Naive thymus-derived CD4-positive, alpha-beta T cell (primary cell): ENCODE results near the gene BEST4. TPM values are rescaled to one million over a fixed set of nuclear protein-coding genes. Genes with fewer than 3 reads are reported as not detected.
A peak's percentile ranks its signal among the peaks of the same experiment; 100 is the strongest.
"Not testable (repeated sequence)": the region's sequence is repeated elsewhere in the genome, so short reads cannot be mapped to it uniquely, and the experiment has no call there.

Experiments used
- ATAC-seq: fragments of 150-1000 bp; cut with Tn5 transposase; 2 replicates; pipeline ENCODE4 v1.10.0; 2021; ENCODE audit warnings: mild to moderate bottlenecking, moderate library complexity
- CTCF ChIA-PET: fragments of 350-600 bp; sonication (Branson Sonifier 250); formaldehyde crosslinking; loops from one replicate; lab custom pipeline; 2021; ENCODE audit warnings: antibody characterized with exemption; lab: Charles Lee
- POLR2A ChIA-PET: fragments of 350-600 bp; sonication (Branson Sonifier 250); formaldehyde crosslinking; loops from one replicate; lab custom pipeline; 2021; ENCODE audit warnings: antibody characterized with exemption, inconsistent platforms; lab: Charles Lee
- DNase-seq, 9 donors: peaks; one replicate each; pipeline versions ENCODE4 v3.0.0 to v3.0.0-alpha.2; 2020 to 2022; ENCODE audit warnings: mixed read lengths in 1 of 9
- H3K27ac ChIP-seq: one replicate; pipeline ENCODE4 v1.7.0; 2013; ENCODE audit warnings: mild to moderate bottlenecking, low read depth, low read length, moderate library complexity
- H3K27me3 ChIP-seq, 2 donors: one replicate each; pipeline ENCODE4 v1.7.0; 2013; ENCODE audit warnings: low read length in 2 of 2, mild to moderate bottlenecking in 2 of 2, moderate library complexity in 2 of 2; ENCODE audit not compliant: control insufficient read depth in 2 of 2, insufficient read depth in 2 of 2
- H3K36me3 ChIP-seq, 3 experiments: 1 replicate in 2 of 3; 2 replicates in 1 of 3; pipeline ENCODE4 v1.7.0; 2013; ENCODE audit warnings: low read length in 3 of 3, mild to moderate bottlenecking in 3 of 3, moderate library complexity in 1 of 3; ENCODE audit not compliant: insufficient read depth in 3 of 3, control insufficient read depth in 2 of 3
- H3K4me1 ChIP-seq, 2 donors: one replicate each; pipeline ENCODE4 v1.7.0; 2013; ENCODE audit warnings: low read length in 2 of 2, mild to moderate bottlenecking in 2 of 2, moderate library complexity in 1 of 2; ENCODE audit not compliant: control insufficient read depth in 2 of 2, insufficient read depth in 2 of 2
- H3K4me3 ChIP-seq: 2 replicates; pipeline ENCODE4 v1.7.0; 2013; ENCODE audit warnings: mild to moderate bottlenecking, low read length
- H3K9me3 ChIP-seq, 3 experiments: 1 replicate in 2 of 3; 2 replicates in 1 of 3; pipeline ENCODE4 v1.7.0; 2013; ENCODE audit warnings: low read length in 3 of 3; ENCODE audit not compliant: control insufficient read depth in 2 of 3
- H3K27ac Mint-ChIP-seq, 9 donors: one replicate each; pipeline ENCODE4 v1.8.0; 2020 to 2022; ENCODE audit warnings: mixed read lengths in 9 of 9, mild to moderate bottlenecking in 8 of 9, moderate library complexity in 5 of 9, inconsistent platforms in 2 of 9
- H3K27me3 Mint-ChIP-seq, 5 donors: one replicate each; pipeline ENCODE4 v1.8.0; 2021 to 2022; ENCODE audit warnings: mixed read lengths in 5 of 5, mild to moderate bottlenecking in 1 of 5
- H3K36me3 Mint-ChIP-seq, 5 donors: one replicate each; pipeline ENCODE4 v1.8.0; 2020 to 2022; ENCODE audit warnings: mixed read lengths in 5 of 5, mild to moderate bottlenecking in 3 of 5, inconsistent platforms in 1 of 5
- H3K4me1 Mint-ChIP-seq, 7 donors: one replicate each; pipeline ENCODE4 v1.8.0; 2020 to 2022; ENCODE audit warnings: mixed read lengths in 7 of 7, mild to moderate bottlenecking in 3 of 7, inconsistent platforms in 1 of 7
- H3K4me3 Mint-ChIP-seq, 10 donors: one replicate each; pipeline ENCODE4 v1.8.0; 2020 to 2022; ENCODE audit warnings: mild to moderate bottlenecking in 10 of 10, mixed read lengths in 10 of 10, moderate library complexity in 6 of 10, inconsistent platforms in 2 of 10
- H3K9me3 Mint-ChIP-seq, 11 donors: one replicate each; pipeline ENCODE4 v1.8.0; 2020 to 2022; ENCODE audit warnings: mixed read lengths in 11 of 11, mild to moderate bottlenecking in 4 of 11, inconsistent platforms in 1 of 11, moderate library complexity in 1 of 11
- intact Hi-C, 2 donors: fragments of 100-400 bp; cut with micrococcal nuclease; formaldehyde crosslinking; loops; one replicate each; pipeline ENCODE4 v1.15.1; 2023
- polyA plus RNA-seq, 2 donors: library from polyadenylated mRNA; unstranded; fragments of 300-500 nt; fragmentation: Illumina TruSeq; gene quantifications; one replicate each; pipeline ENCODE4 v1.2.3, GENCODE V29; 2021
- total RNA-seq, 6 experiments: library from RNA in 5 of 6; stranded (reverse) in 5 of 6; gene quantifications; 1 replicate in 5 of 6; 2 replicates in 1 of 6; pipeline ENCODE4 v1.2.3 and lab custom pipeline; 2021 to 2026

BEST4 gene
- total and polyA plus RNA-seq, 7 experiments from 2014 or later, result 0.72 to 1.4 (median 0.95) TPM; not detected in 1

GRCh38 chr1:44743211-44743610, 44.8 kb downstream of the BEST4 start:
- no peaks in the 10 kb centered on the region for H3K36me3 ChIP-seq
- no peak overlapping the region for H3K27ac ChIP-seq
- no peak for DNase-seq
- H3K4me1 ChIP-seq, result peaks cover 5 to 7% of the 10 kb centered on the region in 2 donors
- ATAC-seq, result no peak
- intact Hi-C loops, result no loop called here
- Mint-ChIP-seq H3K27me3 (no peaks in the 10 kb centered on the region), H3K9me3 (no peaks in the 10 kb centered on the region), H3K4me3 (peak overlapping the region in 1 of 10 donors; percentile 33), H3K27ac (peak overlapping the region in 1 of 9 donors; percentile 44), H3K36me3 (peaks cover 0 to 14% (median 0%) of the 10 kb centered on the region in 5 donors), H3K4me1 (peaks cover 7 to 49% (median 22%) of the 10 kb centered on the region in 7 donors)
- H3K9me3 ChIP-seq, result no peaks in the 10 kb centered on the region
- no peaks in the 10 kb centered on the region for H3K27me3 ChIP-seq
- H3K4me3 ChIP-seq, result no peak overlapping the region
- ChIA-PET POLR2A (interaction anchor here (0.7 to 1.8 kb wide), 3 partner anchors 10 to 32 kb away, joined by 4 to 5 read pairs (median 4); partner anchors contain the start of gene RPS8), CTCF (interaction anchor here (1.0 to 2.8 kb wide), 2 partner anchors 12 to 42 kb away, joined by 4 to 9 read pairs; partner anchors contain the start of gene RNU5D-1)

DNA sequence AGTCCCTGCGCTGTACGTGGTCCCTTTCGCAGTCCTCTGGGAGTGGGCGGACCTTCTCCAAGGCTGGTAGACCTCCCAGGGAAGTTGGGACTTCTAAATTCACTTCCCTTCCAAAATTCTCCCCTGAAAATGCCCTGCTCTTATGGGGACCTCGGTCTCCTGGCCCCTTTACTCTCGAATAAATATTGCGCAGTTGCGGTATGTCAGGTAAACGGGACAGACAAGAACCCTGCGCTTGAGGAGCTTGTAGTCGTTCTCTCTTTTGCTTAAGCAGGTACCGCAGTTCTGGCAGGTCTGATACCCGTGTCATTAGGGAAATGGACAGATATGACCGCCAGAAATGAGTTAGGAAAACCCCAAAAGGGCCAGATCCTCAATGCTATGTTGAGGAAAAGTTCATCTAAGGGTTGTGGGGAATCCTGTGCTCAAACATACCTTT, 47.8 kb downstream of the BEST4 start:
- ATAC-seq, result no peak
- intact Hi-C loops, result no loop called here

GRCh38 chr1:44739307-44740178, 48.4 kb downstream of the BEST4 start, which contains the start of gene KIF2C:
Gene KIF2C (plus strand): TSS chr1:44739837. CDS start chr1:44739933, 96 bp downstream.
- Histone ChIP-seq H3K27ac (peak within 1 kb of the TSS; percentile 84), H3K4me1 (peaks cover 5 to 7% of the 10 kb centered on the region in 2 donors), H3K36me3 (no peaks in the 10 kb centered on the region), H3K9me3 (no peaks in the 10 kb centered on the region), H3K4me3 (peak within 1 kb of the TSS; percentile 79), H3K27me3 (no peaks in the 10 kb centered on the region)
- ChIA-PET POLR2A (interaction anchor here (0.6 to 1.6 kb wide), 7 partner anchors 18 to 1144 kb away, joined by 3 to 6 read pairs (median 4); partner anchors contain the start of genes PRDX1 and RPS8), CTCF (no interaction called here)
- Mint-ChIP-seq H3K9me3 (no peaks in the 10 kb centered on the region), H3K27ac (peak within 1 kb of the TSS; percentile 86 to 97 (median 95)), H3K4me3 (peak within 1 kb of the TSS; percentile 84 to 99 (median 94)), H3K4me1 (peaks cover 9 to 39% (median 19%) of the 10 kb centered on the region in 7 donors), H3K36me3 (peaks cover 0 to 6% (median 0%) of the 10 kb centered on the region in 5 donors), H3K27me3 (no peaks in the 10 kb centered on the region)
- intact Hi-C loops, result loop anchor here (1.0 to 5.0 kb wide), 15 partner anchors 8 to 948 kb away; partner anchors contain the start of genes MUTYH (in 2 of the 2), RNU5D-1 (in 2 of the 2), RPS8 (in 2 of the 2) and TOE1 (in 2 of the 2)
- ATAC-seq (peak; percentile 100), DNase-seq (peak; percentile 87 to 96 (median 94))

More for the DNA sequence above, 47.8 kb downstream of the BEST4 start:
- H3K9me3 Mint-ChIP-seq, result no peaks in the 10 kb centered on the region
- ChIA-PET CTCF (no interaction called here), POLR2A (interaction anchor here (0.7 to 1.5 kb wide), 5 partner anchors 8 to 689 kb away, joined by 3 to 7 read pairs (median 4); partner anchors contain the start of gene RPS8)
- H3K4me3 Mint-ChIP-seq, result peak overlapping the region; percentile 84 to 99 (median 94)
- no peaks in the 10 kb centered on the region for H3K9me3 ChIP-seq
- peaks cover 9 to 42% (median 19%) of the 10 kb centered on the region in 7 donors for H3K4me1 Mint-ChIP-seq
- no peaks in the 10 kb centered on the region for H3K27me3 ChIP-seq
- peak overlapping the region; percentile 79 for H3K4me3 ChIP-seq
- DNase-seq, result no peak
- no peaks in the 10 kb centered on the region for H3K27me3 Mint-ChIP-seq
- peaks cover 5 to 7% of the 10 kb centered on the region in 2 donors for H3K4me1 ChIP-seq
- H3K27ac ChIP-seq, result peak overlapping the region; percentile 84
- no peaks in the 10 kb centered on the region for H3K36me3 ChIP-seq
- H3K36me3 Mint-ChIP-seq, result peaks cover 0 to 6% (median 0%) of the 10 kb centered on the region in 5 donors
- H3K27ac Mint-ChIP-seq, result peak overlapping the region in 5 of 9 donors; percentile 86 to 96 (median 95)

- POLR2A ChIA-PET, result interaction anchor here (0.6 to 1.6 kb wide), 6 partner anchors 17 to 1145 kb away, joined by 3 to 6 read pairs (median 4); partner anchors contain the start of gene PRDX1
- H3K9me3 Mint-ChIP-seq, ATAC-seq, H3K9me3 ChIP-seq, CTCF ChIA-PET, H3K36me3 ChIP-seq, H3K27me3 ChIP-seq, H3K36me3 Mint-ChIP-seq, DNase-seq, H3K4me1 ChIP-seq, H3K27me3 Mint-ChIP-seq: not testable (repeated sequence)
- peak overlapping the region; percentile 84 to 99 (median 94) for H3K4me3 Mint-ChIP-seq
- Histone ChIP-seq H3K4me3 (peak overlapping the region; percentile 79), H3K27ac (peak overlapping the region; percentile 84)
- peaks cover 9 to 34% (median 19%) of the 10 kb centered on the region in 7 donors for H3K4me1 Mint-ChIP-seq
- H3K27ac Mint-ChIP-seq, result peak overlapping the region; percentile 86 to 97 (median 95)
- intact Hi-C loops, result loop anchor here (1.0 to 5.0 kb wide), 15 partner anchors 8 to 948 kb away; partner anchors contain the start of genes MUTYH (in 2 of the 2), RNU5D-1 (in 2 of the 2), RPS8 (in 2 of the 2) and TOE1 (in 2 of the 2)
Observed at GRCh38 chr1:44738953-44739306, 49.0 kb downstream of the BEST4 start.

GRCh38 chr1:44735992-44736391, 52.0 kb downstream of the BEST4 start:
- Mint-ChIP-seq H3K9me3 (peaks cover 0 to 2% (median 0%) of the 10 kb centered on the region in 11 donors), H3K27ac (peak overlapping the region in 1 of 9 donors; percentile 0), H3K4me1 (peaks cover 12 to 46% (median 38%) of the 10 kb centered on the region in 7 donors), H3K36me3 (peaks cover 0 to 3% (median 0%) of the 10 kb centered on the region in 5 donors), H3K27me3 (no peaks in the 10 kb centered on the region), H3K4me3 (no peak overlapping the region)
- ATAC-seq (no peak), DNase-seq (no peak)
- H3K36me3 ChIP-seq, result no peaks in the 10 kb centered on the region
- CTCF ChIA-PET, result no interaction called here
- intact Hi-C loops, result loop anchor here in 1 of 2 donors (5.0 kb wide), 2 partner anchors 379 to 951 kb away; partner anchors contain the start of genes ERI3, GPBP1L1 and TMEM69
- POLR2A ChIA-PET, result interaction anchor here (1.2 to 1.5 kb wide), 4 partner anchors 11 to 276 kb away, joined by 3 to 5 read pairs (median 4); partner anchors contain the start of genes HECTD3 and UROD
- H3K27ac ChIP-seq, result no peak overlapping the region
- H3K4me3 ChIP-seq, result no peak overlapping the region
- no peaks in the 10 kb centered on the region for H3K27me3 ChIP-seq
- peaks cover 9 to 13% of the 10 kb centered on the region in 2 donors for H3K4me1 ChIP-seq
- no peaks in the 10 kb centered on the region for H3K9me3 ChIP-seq

- Histone ChIP-seq H3K27me3 (no peaks in the 10 kb centered on the region), H3K9me3 (no peaks in the 10 kb centered on the region), H3K4me3 (no peak overlapping the region), H3K4me1 (peaks cover 10 to 13% of the 10 kb centered on the region in 2 donors), H3K36me3 (no peaks in the 10 kb centered on the region), H3K27ac (no peak overlapping the region)
- Mint-ChIP-seq H3K36me3 (no peaks in the 10 kb centered on the region), H3K4me3 (no peak overlapping the region), H3K4me1 (peaks cover 6 to 43% (median 31%) of the 10 kb centered on the region in 7 donors), H3K9me3 (peaks cover 0 to 5% (median 0%) of the 10 kb centered on the region in 11 donors), H3K27me3 (no peaks in the 10 kb centered on the region), H3K27ac (peak overlapping the region in 3 of 9 donors; percentile 41 to 69 (median 43))
- CTCF ChIA-PET, result interaction anchor here (0.8 to 1.5 kb wide), 3 partner anchors 16 to 41 kb away, joined by 3 to 5 read pairs (median 3); partner anchors contain the start of gene RPS8
- intact Hi-C loops, result loop anchor here in 1 of 2 donors (5.0 kb wide), 1 partner anchor 474 kb away; the partner anchor contains the start of gene ZSWIM5
- POLR2A ChIA-PET, result interaction anchor here (0.7 to 9.5 kb wide), 5 partner anchors 17 to 280 kb away, joined by 3 to 239 read pairs (median 6); partner anchors contain the start of gene RPS8
- ATAC-seq (no peak), DNase-seq (no peak)
Observed at GRCh38 chr1:44733784-44734183, 54.2 kb downstream of the BEST4 start.
